A204.1 (cell line): ENCODE measurements around the gene UNC13A.
"Not testable (repeated sequence)": the region's sequence is repeated elsewhere in the genome, so short reads cannot be mapped to it uniquely, and the experiment has no call there.

Experiments
- FAIRE-seq: peaks from 2 replicates; lab custom pipeline; 2012; peaks lifted over from hg19 to GRCh38; lab: Jason Lieb, UNC

Gene UNC13A

GRCh38 chr19:17602217-17602616, 85.9 kb downstream of the UNC13A start:
- no peak for FAIRE-seq

DNA sequence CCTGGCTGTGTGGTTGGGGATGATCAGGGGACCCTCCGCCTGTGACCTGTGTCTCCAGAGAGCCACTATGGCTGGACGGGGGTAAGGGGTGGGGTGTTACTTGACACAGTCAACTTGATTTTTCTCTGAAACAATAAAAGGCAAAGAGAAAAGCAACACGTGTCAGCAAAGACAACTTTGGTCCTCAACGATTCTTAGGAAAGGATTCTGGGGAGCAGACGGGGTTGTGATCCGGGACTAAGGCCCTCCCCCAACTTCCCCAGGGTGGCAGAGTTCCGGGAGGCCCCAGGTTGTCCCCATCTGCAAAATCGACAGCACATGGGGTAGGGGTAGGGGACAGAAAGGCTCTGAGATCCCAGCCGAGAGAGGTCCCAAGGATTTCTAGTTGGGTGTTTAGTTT, 86.5 kb downstream of the UNC13A start:
- FAIRE-seq, result no peak

DNA sequence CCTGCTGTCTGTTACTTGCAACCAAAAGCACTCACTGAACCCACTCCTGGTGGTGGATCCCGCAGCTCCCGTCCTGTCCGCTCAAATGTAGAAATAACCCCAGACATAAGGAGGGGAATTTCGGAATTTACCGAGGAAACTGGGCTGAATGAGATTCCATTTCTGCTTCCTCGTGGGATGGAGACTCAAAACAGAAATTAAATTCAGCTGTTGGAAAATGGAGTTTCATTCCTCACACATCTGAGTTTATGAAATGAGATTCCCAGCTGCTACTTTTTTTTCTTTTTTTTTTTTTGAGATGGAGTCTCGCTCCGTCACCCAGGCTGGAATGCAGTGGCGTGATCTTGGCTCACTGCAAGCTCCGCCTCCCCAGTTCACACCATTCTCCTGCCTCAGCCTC, 88.4 kb downstream of the UNC13A start:
- FAIRE-seq, result no peak

- no peak for FAIRE-seq
These were observed 89.2 kb downstream of the UNC13A start for GRCh38 chr19:17598953-17599352.

DNA sequence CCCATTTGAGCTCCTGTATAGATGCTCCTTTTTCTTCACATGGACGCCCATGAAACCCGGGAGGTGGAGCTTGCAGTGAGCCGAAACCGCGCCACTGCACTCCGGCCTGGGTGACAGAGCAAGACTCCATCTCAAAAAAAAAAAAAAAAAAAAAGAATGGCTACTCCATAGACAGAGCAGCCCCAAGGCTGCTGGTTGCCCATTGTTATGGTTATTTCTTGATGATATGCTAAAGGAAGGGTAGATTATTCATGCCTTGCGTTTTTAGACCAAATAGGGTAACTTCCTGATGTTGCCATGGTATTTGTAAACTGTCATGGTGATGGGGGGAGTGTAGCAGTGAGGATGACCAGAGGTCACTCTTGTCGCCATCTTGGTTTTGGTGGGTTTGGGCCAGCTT, 90.1 kb downstream of the UNC13A start:
- not testable (repeated sequence) for FAIRE-seq

DNA sequence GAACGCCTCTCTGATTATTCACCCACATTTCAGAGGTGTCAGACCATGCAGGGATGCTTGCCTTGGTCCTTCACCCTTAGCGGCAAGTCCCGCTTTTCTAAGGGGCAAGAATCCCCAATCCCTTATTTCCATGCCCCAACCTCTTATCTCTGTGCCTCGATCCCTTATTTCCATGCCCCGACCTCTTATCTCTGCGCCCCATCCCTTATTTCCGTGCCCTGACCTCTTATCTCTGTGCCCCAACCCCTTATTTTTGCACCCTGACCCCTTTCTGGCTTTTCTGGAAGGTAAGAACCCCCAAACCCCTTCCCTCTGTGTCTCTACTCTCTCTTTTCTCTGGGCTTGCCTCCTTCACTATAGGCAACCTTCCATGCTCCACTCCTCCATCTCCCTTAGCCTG, 93.9 kb downstream of the UNC13A start:
- not testable (repeated sequence) for FAIRE-seq

DNA sequence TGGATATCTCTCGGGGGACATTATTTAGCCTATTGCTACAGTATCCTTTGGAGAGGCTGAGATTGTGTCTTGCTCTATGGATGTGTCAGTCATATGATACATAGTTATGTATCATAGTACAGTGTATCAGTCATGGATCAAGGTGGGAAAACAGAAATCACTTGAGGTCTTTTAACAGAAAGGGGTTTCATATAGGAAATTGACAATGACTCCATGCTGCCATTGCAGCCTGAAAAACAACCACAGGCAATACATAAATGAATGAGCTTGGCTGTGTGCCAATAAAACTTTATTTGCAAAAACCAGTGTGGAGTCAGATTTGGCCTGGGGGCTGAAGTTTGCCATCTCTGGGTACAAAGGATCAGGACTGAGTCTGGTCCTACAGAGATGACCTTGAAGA, 97.3 kb downstream of the UNC13A start:
- no peak for FAIRE-seq

DNA sequence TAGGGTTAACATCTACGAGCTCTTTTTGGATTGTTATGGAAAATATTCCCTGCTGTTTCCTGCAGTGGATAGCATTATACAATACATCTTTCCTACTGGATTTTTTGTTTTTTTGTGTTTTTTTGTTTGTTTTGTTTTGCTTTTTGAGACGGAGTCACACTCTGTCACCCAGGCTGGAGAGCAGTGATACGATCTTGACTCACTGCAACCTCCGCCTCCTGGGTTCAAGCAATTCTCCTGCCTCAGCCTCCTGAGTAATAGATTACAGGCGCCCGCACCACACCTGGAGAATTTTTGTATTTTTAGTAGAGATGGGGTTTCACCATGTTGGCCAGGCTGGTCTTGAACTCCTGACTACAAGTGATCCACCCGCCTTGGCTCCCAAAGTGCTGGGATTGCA, 102.8 kb downstream of the UNC13A start:
- not testable (repeated sequence) for FAIRE-seq

DNA sequence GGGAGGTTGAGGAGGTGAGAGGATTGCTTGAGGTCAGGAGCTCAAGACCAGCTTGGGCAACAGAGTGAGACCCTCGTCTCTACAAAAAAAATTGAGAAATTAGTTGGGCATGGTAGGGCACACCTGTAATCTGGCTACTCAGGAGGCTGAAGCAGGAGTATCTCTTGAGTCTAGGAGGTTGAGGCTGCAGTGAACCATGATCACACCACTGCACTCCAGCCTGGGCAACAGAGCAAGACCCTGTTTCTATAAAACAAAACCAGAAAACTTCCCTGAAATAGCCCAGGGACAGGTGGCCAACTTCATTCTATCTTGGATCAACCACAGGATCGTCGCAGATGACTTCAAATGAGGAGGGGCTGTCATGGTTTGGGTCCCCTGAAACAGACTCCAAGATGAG, 104.0 kb downstream of the UNC13A start:
- FAIRE-seq, result no peak

DNA sequence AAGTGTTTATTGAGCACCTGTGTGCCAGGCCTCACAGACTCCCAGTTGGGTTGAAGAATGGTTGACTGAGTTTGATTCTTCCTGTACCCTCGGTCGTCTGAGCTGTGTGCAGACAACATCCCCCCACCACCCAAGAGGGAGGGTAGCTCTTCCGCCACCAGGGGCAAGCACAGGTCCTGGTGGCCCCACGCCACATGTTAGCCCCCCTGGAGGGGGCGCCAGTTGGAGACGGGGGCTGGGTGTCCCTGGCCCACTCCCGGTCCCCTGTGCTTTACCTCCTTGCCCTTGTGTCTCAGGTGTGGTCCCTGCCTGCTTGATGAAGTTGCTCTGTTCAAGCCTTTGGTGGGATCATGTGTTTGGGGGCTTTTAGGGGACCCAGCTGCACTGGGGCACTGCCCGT, 105.5 kb downstream of the UNC13A start:
- no peak for FAIRE-seq

GRCh38 chr19:17581211-17581874, 106.8 kb downstream of the UNC13A start:
- FAIRE-seq, result no peak

- no peak for FAIRE-seq
These were observed 107.5 kb downstream of the UNC13A start for GRCh38 chr19:17580470-17581144.

GRCh38 chr19:17579661-17580244, 108.4 kb downstream of the UNC13A start:
- FAIRE-seq, result no peak

GRCh38 chr19:17577457-17578097, 110.6 kb downstream of the UNC13A start:
- no peak for FAIRE-seq

GRCh38 chr19:17576758-17577456, 111.2 kb downstream of the UNC13A start:
- FAIRE-seq, result no peak

GRCh38 chr19:17575871-17576757, 112.0 kb downstream of the UNC13A start:
- no peak for FAIRE-seq

DNA sequence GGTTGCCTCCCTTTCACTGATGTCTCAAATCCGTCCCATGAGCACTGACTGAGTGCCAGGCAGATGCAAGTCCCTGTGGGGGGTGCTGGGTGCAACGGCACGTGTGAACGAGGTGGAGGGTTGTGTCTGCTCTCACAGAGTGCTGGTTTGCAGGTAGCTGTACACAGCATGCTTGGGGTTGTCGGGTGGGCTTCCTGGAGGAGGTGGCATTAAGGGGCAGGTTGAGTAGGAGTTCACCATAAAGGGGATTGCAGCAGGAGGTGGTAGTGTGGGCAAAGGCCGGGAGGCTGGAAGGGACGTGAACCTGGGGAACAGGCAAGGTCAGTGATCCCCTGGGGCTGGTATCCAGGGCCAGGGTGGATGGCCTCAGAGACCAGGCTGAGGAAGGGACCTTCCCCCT, 115.5 kb downstream of the UNC13A start:
- no peak for FAIRE-seq

- no peak for FAIRE-seq
These were observed 117.4 kb downstream of the UNC13A start for GRCh38 chr19:17570791-17571190.

DNA sequence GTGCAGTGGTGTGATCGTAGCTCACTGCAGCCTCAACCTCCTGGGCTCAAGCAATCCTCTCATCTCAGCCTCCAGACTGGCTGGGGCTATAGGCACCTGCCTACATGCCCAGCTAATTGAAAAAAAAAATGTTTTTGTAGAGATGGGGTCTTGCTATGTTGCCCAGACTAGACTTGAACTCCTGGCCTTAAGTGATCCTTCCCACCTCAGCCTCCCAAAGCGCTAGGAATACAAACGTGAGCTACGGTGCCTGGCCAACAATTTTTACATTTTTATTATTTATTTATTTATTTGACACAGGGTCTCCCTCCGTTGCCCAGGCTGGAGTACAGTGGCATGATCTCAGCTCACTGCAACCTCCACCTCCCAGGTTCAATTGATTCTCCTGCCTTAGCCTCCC, 117.9 kb downstream of the UNC13A start:
- not testable (repeated sequence) for FAIRE-seq

DNA sequence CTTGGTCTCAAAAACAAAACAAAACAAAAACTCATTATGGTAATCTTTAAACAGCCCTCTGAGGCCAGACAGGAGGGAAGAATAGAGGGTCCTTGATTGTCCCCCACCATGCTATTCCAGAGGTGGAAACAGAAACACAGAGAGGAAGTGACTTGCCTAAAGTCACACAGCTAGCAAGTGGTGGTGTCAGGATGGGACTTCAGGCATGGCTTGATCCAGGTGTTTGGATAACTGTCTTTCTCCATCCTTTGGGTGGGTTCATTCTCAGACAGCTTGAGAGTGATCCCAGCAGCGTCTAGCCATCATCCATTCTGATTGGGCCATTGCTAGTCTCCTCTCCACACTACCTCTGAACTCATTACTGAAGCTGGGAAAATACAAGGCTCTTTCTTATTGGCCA, 120.2 kb downstream of the UNC13A start:
- no peak for FAIRE-seq

DNA sequence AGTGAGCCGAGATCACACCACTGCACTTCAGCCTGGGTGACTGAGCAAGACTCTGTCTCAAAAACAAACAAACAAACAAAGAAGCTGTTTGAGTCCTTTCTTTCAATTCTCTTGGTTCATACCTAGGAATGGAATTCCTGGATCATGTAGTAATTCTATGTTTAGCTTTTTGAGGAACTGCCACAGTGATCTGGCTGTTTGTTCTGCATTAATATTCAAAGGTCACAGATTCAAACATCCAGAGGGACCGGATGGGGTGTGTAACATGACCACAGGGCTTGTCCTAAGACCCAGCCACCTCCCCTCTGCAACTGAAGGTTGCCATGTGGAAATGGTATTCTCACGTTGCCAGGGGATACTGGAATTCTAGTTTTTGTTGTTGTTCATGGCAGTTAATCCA, 122.5 kb downstream of the UNC13A start:
- FAIRE-seq, result no peak

GRCh38 chr19:17564781-17565180, 123.4 kb downstream of the UNC13A start:
- FAIRE-seq, result no peak
